Astrocyte of the spinal cord (primary cell): ENCODE data around the gene MTM1.

Experiments used
- DNase-seq: peaks from one replicate; pipeline ENCODE4 v3.0.0; 2011; ENCODE audit warnings: low read depth, low spot score
- H3K4me3 ChIP-seq: 2 replicates; pipeline ENCODE4 v1.5.1; 2011; ENCODE audit warnings: low read depth, mild to moderate bottlenecking, low read length, moderate library complexity
- CTCF ChIP-seq: IDR thresholded peaks from 2 replicates; pipeline ENCODE4 v1.5.1; 2012; ENCODE audit warnings: low read depth, mild to moderate bottlenecking, low read length, inconsistent platforms
- in situ Hi-C: cut with HindIII; loops from 2 replicates; pipeline ENCODE4 v1.10.0; 2017; ENCODE audit warnings: low sequenced_read_pairs

The MTM1 gene

GRCh38 chrX:150688911-150689451 lies 120.6 kb downstream of the MTM1 start:
- peak; percentile 93 for DNase-seq
- in situ Hi-C loops, result no loop called here
- TF ChIP-seq CTCF, result no peak
- H3K4me3 ChIP-seq, result no peak overlapping the region

GRCh38 chrX:150690126-150690525 lies 121.7 kb downstream of the MTM1 start:
- H3K4me3 ChIP-seq, result no peak overlapping the region
- DNase-seq, result peak; percentile 93
- in situ Hi-C loops, result no loop called here
- TF ChIP-seq CTCF, result no peak

GRCh38 chrX:150692296-150692695 lies 123.9 kb downstream of the MTM1 start:
- in situ Hi-C loops, result no loop called here
- DNase-seq, result no peak
- H3K4me3 ChIP-seq, result peak overlapping the region; percentile 54

GRCh38 chrX:150692831-150693724 lies 124.7 kb downstream of the MTM1 start, which contains the start of gene MTMR1:
Gene MTMR1 (plus strand): TSS chrX:150693396. CDS start chrX:150693531, 135 bp downstream.
- DNase-seq, result no peak
- TF ChIP-seq CTCF, result no peak
- H3K4me3 ChIP-seq, result peak within 1 kb of the TSS; percentile 54
- in situ Hi-C loops, result no loop called here

More at GRCh38 chrX:150692296-150692695, 123.9 kb downstream of the MTM1 start:
- TF ChIP-seq CTCF, result no peak

- peak overlapping the region; percentile 54 for H3K4me3 ChIP-seq
- in situ Hi-C loops, result no loop called here
- DNase-seq, result peak; percentile 29
- no peak for TF ChIP-seq CTCF
These were observed 125.5 kb downstream of the MTM1 start for GRCh38 chrX:150693725-150694574.

- no peak for DNase-seq
- TF ChIP-seq CTCF, result no peak
- H3K4me3 ChIP-seq, result no peak overlapping the region
- in situ Hi-C loops, result no loop called here
These were observed 126.5 kb downstream of the MTM1 start for GRCh38 chrX:150694738-150695410.
